Osteocyte (in vitro differentiated cells): ENCODE data around the gene YPEL4. TPM values are rescaled to one million over a fixed set of nuclear protein-coding genes. Genes with fewer than 3 reads are reported as not detected.
A peak's percentile ranks its signal among the peaks of the same experiment; 100 is the strongest.

Experiments
- DNase-seq: peaks from one replicate; pipeline ENCODE4 v3.0.0; 2021; ENCODE audit warnings: mixed read lengths; ENCODE audit not compliant: unreplicated experiment; ENCODE audit errors: extremely low spot score
- H3K27ac Mint-ChIP-seq: one replicate; pipeline ENCODE4 v1.8.0; 2021; ENCODE audit warnings: mild to moderate bottlenecking, mixed read lengths; ENCODE audit not compliant: unreplicated experiment
- H3K27me3 Mint-ChIP-seq: one replicate; pipeline ENCODE4 v1.8.0; 2021; ENCODE audit warnings: mixed read lengths; ENCODE audit not compliant: unreplicated experiment
- H3K36me3 Mint-ChIP-seq: one replicate; pipeline ENCODE4 v1.8.0; 2021; ENCODE audit warnings: mixed read lengths; ENCODE audit not compliant: unreplicated experiment
- H3K4me1 Mint-ChIP-seq: one replicate; pipeline ENCODE4 v1.8.0; 2021; ENCODE audit warnings: mixed read lengths; ENCODE audit not compliant: unreplicated experiment
- H3K4me3 Mint-ChIP-seq: one replicate; pipeline ENCODE4 v1.8.0; 2021; ENCODE audit warnings: mild to moderate bottlenecking, moderate library complexity, mixed read lengths; ENCODE audit not compliant: unreplicated experiment
- H3K9me3 Mint-ChIP-seq: one replicate; pipeline ENCODE4 v1.8.0; 2021; ENCODE audit warnings: mixed read lengths; ENCODE audit not compliant: unreplicated experiment
- total RNA-seq: library from RNA; stranded (reverse); gene quantifications from 2 replicates; pipeline ENCODE4 v1.2.1, GENCODE V29; 2021
- TF ChIP-seq, protein P1 (sequence below): fragments of 200-600 bp; sonication (generic); IDR thresholded peaks from 2 replicates; pipeline ENCODE4 v1.5.0; 2021; ENCODE audit warnings: antibody characterized with exemption, mild to moderate bottlenecking, moderate library complexity

The YPEL4 gene
- total RNA-seq, 1 donor from 2014 or later, result 0.35 TPM

DNA sequence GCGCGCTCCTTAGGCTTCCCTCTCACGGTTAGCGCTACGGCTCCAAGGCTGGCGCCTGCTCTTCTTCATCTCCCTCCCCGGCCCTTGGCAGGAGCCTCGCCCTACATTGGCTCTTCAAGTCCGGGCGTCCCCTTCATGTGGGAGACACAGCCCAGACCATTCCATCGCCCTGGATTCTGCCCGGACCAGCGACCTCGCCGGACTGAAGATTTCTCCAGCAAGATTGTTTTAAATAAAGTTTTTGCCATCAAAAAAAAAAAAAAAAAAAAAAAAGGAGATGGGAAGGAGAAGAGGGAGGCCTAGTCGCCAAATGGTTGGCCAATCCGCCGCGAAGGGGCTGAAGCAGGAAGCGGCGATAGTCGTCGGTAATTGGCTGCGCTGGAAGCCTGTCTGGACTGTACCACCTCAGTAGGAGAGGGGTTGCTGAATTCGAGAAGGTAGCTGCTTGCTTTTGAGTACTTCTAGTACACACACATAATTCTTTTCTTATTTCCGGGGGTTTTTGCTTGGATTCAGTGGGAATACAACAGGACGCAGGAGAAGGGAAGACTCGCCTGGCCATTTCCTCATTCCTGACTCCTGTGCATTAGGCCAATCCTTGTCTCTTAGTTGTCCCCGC, 17.5 kb upstream of the YPEL4 start:
- H3K36me3 Mint-ChIP-seq, result peaks cover 5% of the 10 kb centered on the region
- peaks cover 24% of the 10 kb centered on the region for H3K4me1 Mint-ChIP-seq
- H3K9me3 Mint-ChIP-seq, result no peaks in the 10 kb centered on the region

DNA sequence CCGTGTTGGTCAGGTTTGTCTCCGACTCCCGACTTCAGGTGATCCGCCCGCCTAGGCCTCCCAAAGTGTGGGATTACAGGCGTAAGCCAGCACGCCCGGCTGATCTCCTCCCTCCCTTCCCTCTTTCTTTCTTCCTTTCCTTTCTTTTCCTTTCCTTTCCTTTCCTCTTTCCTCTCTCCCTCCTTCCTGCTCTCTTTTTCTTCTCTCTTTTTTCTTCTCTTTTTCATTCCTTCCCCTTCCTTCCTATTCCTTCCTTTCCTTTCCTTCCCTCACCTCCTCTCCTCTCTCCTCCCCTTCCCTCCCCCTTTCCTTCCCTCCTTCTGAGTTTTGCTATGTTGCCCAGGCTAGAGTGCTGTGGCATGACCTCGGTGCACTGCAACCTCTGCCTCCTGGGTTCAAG, 14.3 kb upstream of the YPEL4 start:
- no peak overlapping the region for H3K4me3 Mint-ChIP-seq
- DNase-seq, result no peak
- no peaks in the 10 kb centered on the region for H3K9me3 Mint-ChIP-seq
- TF ChIP-seq, protein P1, sequence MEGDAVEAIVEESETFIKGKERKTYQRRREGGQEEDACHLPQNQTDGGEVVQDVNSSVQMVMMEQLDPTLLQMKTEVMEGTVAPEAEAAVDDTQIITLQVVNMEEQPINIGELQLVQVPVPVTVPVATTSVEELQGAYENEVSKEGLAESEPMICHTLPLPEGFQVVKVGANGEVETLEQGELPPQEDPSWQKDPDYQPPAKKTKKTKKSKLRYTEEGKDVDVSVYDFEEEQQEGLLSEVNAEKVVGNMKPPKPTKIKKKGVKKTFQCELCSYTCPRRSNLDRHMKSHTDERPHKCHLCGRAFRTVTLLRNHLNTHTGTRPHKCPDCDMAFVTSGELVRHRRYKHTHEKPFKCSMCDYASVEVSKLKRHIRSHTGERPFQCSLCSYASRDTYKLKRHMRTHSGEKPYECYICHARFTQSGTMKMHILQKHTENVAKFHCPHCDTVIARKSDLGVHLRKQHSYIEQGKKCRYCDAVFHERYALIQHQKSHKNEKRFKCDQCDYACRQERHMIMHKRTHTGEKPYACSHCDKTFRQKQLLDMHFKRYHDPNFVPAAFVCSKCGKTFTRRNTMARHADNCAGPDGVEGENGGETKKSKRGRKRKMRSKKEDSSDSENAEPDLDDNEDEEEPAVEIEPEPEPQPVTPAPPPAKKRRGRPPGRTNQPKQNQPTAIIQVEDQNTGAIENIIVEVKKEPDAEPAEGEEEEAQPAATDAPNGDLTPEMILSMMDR, result no peak
- peaks cover 13% of the 10 kb centered on the region for H3K4me1 Mint-ChIP-seq
- H3K27me3 Mint-ChIP-seq, result no peaks in the 10 kb centered on the region
- H3K36me3 Mint-ChIP-seq, result peaks cover 13% of the 10 kb centered on the region
- H3K27ac Mint-ChIP-seq, result no peak overlapping the region

More for the DNA sequence above, 17.5 kb upstream of the YPEL4 start:
- DNase-seq, result peak; percentile 98
- TF ChIP-seq, protein P1, result no peak
- Mint-ChIP-seq H3K27me3 (no peaks in the 10 kb centered on the region), H3K27ac (peak overlapping the region; percentile 100), H3K4me3 (peak overlapping the region; percentile 98)

DNA sequence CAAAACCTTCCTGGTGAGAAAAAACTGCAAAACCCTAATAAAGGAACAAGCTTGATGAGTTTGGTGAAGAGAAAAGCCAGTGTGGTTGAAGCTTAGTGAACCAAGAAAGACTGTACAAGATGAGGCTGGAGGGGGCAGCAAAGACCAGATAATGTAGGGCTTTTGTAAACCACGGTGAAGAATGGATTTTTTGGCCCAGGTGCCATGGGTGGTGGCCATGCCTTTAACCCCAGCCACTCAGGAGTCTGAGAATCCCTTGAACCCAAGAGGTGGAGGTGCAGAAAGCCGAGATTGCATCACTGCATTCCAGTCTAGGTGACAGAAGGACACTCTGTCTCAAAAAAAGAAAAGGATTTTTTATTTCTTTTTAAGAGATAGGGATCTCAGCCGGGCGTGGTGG, 13.2 kb upstream of the YPEL4 start:
- TF ChIP-seq, protein P1, result no peak
- Mint-ChIP-seq H3K4me1 (peaks cover 16% of the 10 kb centered on the region), H3K4me3 (no peak overlapping the region), H3K27ac (no peak overlapping the region), H3K27me3 (no peaks in the 10 kb centered on the region), H3K36me3 (peaks cover 13% of the 10 kb centered on the region), H3K9me3 (no peaks in the 10 kb centered on the region)
- DNase-seq, result no peak

DNA sequence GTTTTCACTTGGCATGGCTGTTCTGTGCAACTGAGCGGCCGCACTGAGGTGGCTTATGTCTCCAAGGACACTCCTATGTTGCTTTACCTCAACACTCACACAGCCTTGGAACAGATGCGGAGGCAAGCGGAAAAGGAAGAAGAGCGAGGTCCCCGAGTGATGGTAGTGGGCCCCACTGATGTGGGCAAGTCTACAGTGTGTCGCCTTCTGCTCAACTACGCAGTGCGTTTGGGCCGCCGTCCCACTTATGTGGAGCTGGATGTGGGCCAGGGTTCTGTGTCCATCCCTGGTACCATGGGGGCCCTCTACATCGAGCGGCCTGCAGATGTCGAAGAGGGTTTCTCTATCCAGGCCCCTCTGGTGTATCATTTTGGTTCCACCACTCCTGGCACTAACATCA, 10.0 kb upstream of the YPEL4 start:
- Mint-ChIP-seq H3K4me3 (no peak overlapping the region), H3K9me3 (no peaks in the 10 kb centered on the region), H3K4me1 (peaks cover 14% of the 10 kb centered on the region), H3K27ac (no peak overlapping the region), H3K27me3 (no peaks in the 10 kb centered on the region), H3K36me3 (peaks cover 13% of the 10 kb centered on the region)
- TF ChIP-seq, protein P1, result no peak
- DNase-seq, result no peak

DNA sequence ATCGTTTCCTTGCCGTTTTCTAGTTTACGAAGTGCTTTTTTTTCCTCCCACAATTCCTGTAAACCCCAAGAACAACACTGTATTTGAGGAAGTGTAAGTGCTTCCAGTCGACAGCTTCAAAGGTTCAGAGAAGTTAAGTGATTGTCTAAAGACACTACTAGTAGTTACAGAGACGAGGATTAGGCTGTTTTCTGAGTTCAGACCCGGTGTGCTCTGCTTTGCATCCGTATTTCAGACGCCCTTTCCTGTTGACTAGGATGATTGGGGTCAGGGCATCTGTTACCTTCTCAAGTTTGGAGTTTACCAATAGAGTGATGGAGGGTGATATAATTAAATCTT, 8.3 kb upstream of the YPEL4 start:
- Mint-ChIP-seq H3K9me3 (no peaks in the 10 kb centered on the region), H3K27me3 (peaks cover 2% of the 10 kb centered on the region), H3K4me1 (peaks cover 16% of the 10 kb centered on the region), H3K4me3 (peak overlapping the region; percentile 98), H3K36me3 (peaks cover 13% of the 10 kb centered on the region), H3K27ac (peak overlapping the region; percentile 91)
- TF ChIP-seq, protein P1, result no peak
- DNase-seq, result no peak
